HUES48 (cell line): ENCODE measurements around the gene AQP12B.
A peak's percentile ranks its signal among the peaks of the same experiment; 100 is the strongest.
"Not testable (repeated sequence)": the region's sequence is repeated elsewhere in the genome, so short reads cannot be mapped to it uniquely, and the experiment has no call there.

ENCODE experiments used
- H3K27ac ChIP-seq: one replicate; pipeline ENCODE4 v1.7.0; 2013; ENCODE audit warnings: low read depth, low read length, inconsistent platforms
- H3K27me3 ChIP-seq: 2 replicates; pipeline ENCODE4 v1.6.1; 2013; ENCODE audit warnings: mild to moderate bottlenecking, low read length; ENCODE audit not compliant: control insufficient read depth, insufficient read depth
- H3K36me3 ChIP-seq: 2 replicates; pipeline ENCODE4 v1.6.1; 2013; ENCODE audit warnings: low read length; ENCODE audit not compliant: control insufficient read depth, insufficient read depth
- H3K4me1 ChIP-seq: 2 replicates; pipeline ENCODE4 v1.6.1; 2013; ENCODE audit warnings: mild to moderate bottlenecking, low read length; ENCODE audit not compliant: control insufficient read depth, insufficient read depth
- H3K4me3 ChIP-seq: 2 replicates; pipeline ENCODE4 v1.5.1; 2013; ENCODE audit warnings: mild to moderate bottlenecking, low read depth, low read length
- H3K9ac ChIP-seq: 2 replicates; pipeline ENCODE4 v1.6.1; 2013; ENCODE audit warnings: mild to moderate bottlenecking, low read depth, low read length, moderate library complexity
- H3K9me3 ChIP-seq: 2 replicates; pipeline ENCODE4 v1.6.1; 2013; ENCODE audit warnings: low read length; ENCODE audit not compliant: control insufficient read depth, insufficient read depth

AQP12B gene

GRCh38 chr2:240672701-240673190 lies 9.9 kb downstream of the AQP12B start:
- H3K4me1 ChIP-seq, result no peaks in the 10 kb centered on the region
- no peaks in the 10 kb centered on the region for H3K9me3 ChIP-seq
- H3K4me3 ChIP-seq, result peak overlapping the region; percentile 19; the same call in 1 of the 2 replicates
- no peak overlapping the region for H3K9ac ChIP-seq
- peaks cover 12% of the 10 kb centered on the region for H3K27me3 ChIP-seq
- no peak overlapping the region for H3K27ac ChIP-seq
- no peaks in the 10 kb centered on the region for H3K36me3 ChIP-seq

GRCh38 chr2:240672076-240672700 lies 10.5 kb downstream of the AQP12B start:
- Histone ChIP-seq H3K36me3 (no peaks in the 10 kb centered on the region), H3K4me3 (peak overlapping the region; percentile 19; the same call in 1 of the 2 replicates), H3K4me1 (no peaks in the 10 kb centered on the region), H3K9ac (no peak overlapping the region), H3K9me3 (no peaks in the 10 kb centered on the region), H3K27me3 (peaks cover 12% of the 10 kb centered on the region), H3K27ac (no peak overlapping the region)

- H3K27ac ChIP-seq, result no peak overlapping the region
- H3K27me3 ChIP-seq, result peaks cover 16% of the 10 kb centered on the region
- H3K9ac ChIP-seq, result no peak overlapping the region
- H3K36me3 ChIP-seq, result no peaks in the 10 kb centered on the region
- no peak overlapping the region for H3K4me3 ChIP-seq
- H3K4me1 ChIP-seq, result no peaks in the 10 kb centered on the region
- no peaks in the 10 kb centered on the region for H3K9me3 ChIP-seq
Measured at GRCh38 chr2:240670950-240671349, 11.7 kb downstream of the AQP12B start.

GRCh38 chr2:240670402-240670801 lies 12.3 kb downstream of the AQP12B start:
- no peak overlapping the region for H3K27ac ChIP-seq
- H3K4me1 ChIP-seq, result no peaks in the 10 kb centered on the region

GRCh38 chr2:240664622-240665021 lies 18.1 kb downstream of the AQP12B start:
- Histone ChIP-seq H3K9ac (no peak overlapping the region), H3K27me3 (peaks cover 4% of the 10 kb centered on the region; the same call in 1 of the 2 replicates)

More at GRCh38 chr2:240670402-240670801, 12.3 kb downstream of the AQP12B start:
- H3K36me3 ChIP-seq, result no peaks in the 10 kb centered on the region
- no peak overlapping the region for H3K4me3 ChIP-seq
- no peaks in the 10 kb centered on the region for H3K9me3 ChIP-seq
- peaks cover 16% of the 10 kb centered on the region for H3K27me3 ChIP-seq
- H3K9ac ChIP-seq, result no peak overlapping the region

GRCh38 chr2:240663546-240664190 lies 19.0 kb downstream of the AQP12B start:
- H3K27me3 ChIP-seq, result peaks cover 4% of the 10 kb centered on the region
- no peaks in the 10 kb centered on the region for H3K4me1 ChIP-seq
- peaks cover 3% of the 10 kb centered on the region; the same call in 1 of the 2 replicates for H3K9me3 ChIP-seq
- H3K36me3 ChIP-seq, result no peaks in the 10 kb centered on the region
- H3K4me3 ChIP-seq, result no peak overlapping the region
- H3K9ac ChIP-seq, result no peak overlapping the region
- H3K27ac ChIP-seq, result no peak overlapping the region

More at GRCh38 chr2:240664622-240665021, 18.1 kb downstream of the AQP12B start:
- Histone ChIP-seq H3K36me3 (no peaks in the 10 kb centered on the region), H3K27ac (no peak overlapping the region), H3K9me3 (peaks cover 3% of the 10 kb centered on the region; the same call in 1 of the 2 replicates), H3K4me3 (no peak overlapping the region), H3K4me1 (no peaks in the 10 kb centered on the region)

- H3K9me3 ChIP-seq, result peaks cover 3% of the 10 kb centered on the region; the same call in 1 of the 2 replicates
- no peak overlapping the region for H3K9ac ChIP-seq
- no peaks in the 10 kb centered on the region for H3K4me1 ChIP-seq
- H3K27me3 ChIP-seq, result peaks cover 4% of the 10 kb centered on the region
- no peak overlapping the region for H3K4me3 ChIP-seq
- no peaks in the 10 kb centered on the region for H3K36me3 ChIP-seq
- no peak overlapping the region for H3K27ac ChIP-seq
Measured at GRCh38 chr2:240662681-240663080, 20.0 kb downstream of the AQP12B start.

- not testable (repeated sequence) for H3K9ac ChIP-seq, H3K27ac ChIP-seq, H3K27me3 ChIP-seq
Measured at GRCh38 chr2:240659883-240660282, 22.8 kb downstream of the AQP12B start.

GRCh38 chr2:240655931-240656886 lies 26.5 kb downstream of the AQP12B start:
- H3K27me3 ChIP-seq, result peaks cover 6% of the 10 kb centered on the region
- H3K9me3 ChIP-seq, result no peaks in the 10 kb centered on the region
- no peak overlapping the region for H3K9ac ChIP-seq
- no peak overlapping the region for H3K27ac ChIP-seq
- no peaks in the 10 kb centered on the region for H3K4me1 ChIP-seq
- H3K4me3 ChIP-seq, result no peak overlapping the region
- no peaks in the 10 kb centered on the region for H3K36me3 ChIP-seq

More at GRCh38 chr2:240659883-240660282, 22.8 kb downstream of the AQP12B start:
- H3K36me3 ChIP-seq, H3K9me3 ChIP-seq, H3K4me3 ChIP-seq, H3K4me1 ChIP-seq: not testable (repeated sequence)

GRCh38 chr2:240651185-240651584 lies 31.5 kb downstream of the AQP12B start:
- Histone ChIP-seq H3K36me3 (no peaks in the 10 kb centered on the region), H3K27me3 (peaks cover 6% of the 10 kb centered on the region; the same call in 1 of the 2 replicates), H3K9me3 (no peaks in the 10 kb centered on the region), H3K4me1 (peaks cover 7% of the 10 kb centered on the region; the same call in 1 of the 2 replicates), H3K4me3 (no peak overlapping the region), H3K9ac (no peak overlapping the region), H3K27ac (no peak overlapping the region)
